ENCODE data around the gene LGALS7.

Gene LGALS7

DNA sequence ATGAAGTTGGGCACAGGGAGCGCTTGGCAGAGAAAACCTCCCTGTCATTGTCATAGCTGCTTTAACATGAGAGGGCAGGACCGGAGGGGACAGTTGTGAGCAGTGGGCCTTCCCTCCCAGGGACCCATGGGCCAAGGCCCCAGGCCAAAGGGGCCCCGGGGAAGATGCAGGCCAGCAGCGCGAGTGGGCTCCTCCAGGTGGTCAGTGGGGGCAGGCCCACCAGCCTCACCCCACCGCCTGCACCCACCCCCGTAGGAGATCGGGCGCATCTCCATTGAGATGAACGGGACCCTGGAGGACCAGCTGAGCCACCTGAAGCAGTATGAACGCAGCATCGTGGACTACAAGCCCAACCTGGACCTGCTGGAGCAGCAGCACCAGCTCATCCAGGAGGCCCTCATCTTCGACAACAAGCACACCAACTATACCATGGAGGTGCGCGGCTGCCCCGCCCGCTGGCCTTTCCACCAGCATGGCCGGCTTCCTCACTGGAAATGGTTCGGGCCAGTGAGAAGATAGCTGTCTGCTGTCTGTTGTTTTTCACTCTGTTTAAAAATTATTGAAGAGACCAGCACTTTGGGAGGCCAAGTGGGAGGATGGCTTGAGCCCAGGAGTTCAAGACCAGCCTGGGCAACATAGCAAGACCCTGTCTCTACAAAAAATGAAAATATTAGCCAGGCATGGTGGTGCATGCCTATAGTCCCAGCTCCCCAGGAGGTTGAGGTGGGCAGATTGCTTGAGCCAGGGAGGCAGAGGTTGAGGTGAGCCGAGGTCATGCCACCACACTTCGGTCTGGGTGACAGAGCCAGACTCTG lies 47.6 kb downstream of the LGALS7 start:
- DNase-seq = no peak

DNA sequence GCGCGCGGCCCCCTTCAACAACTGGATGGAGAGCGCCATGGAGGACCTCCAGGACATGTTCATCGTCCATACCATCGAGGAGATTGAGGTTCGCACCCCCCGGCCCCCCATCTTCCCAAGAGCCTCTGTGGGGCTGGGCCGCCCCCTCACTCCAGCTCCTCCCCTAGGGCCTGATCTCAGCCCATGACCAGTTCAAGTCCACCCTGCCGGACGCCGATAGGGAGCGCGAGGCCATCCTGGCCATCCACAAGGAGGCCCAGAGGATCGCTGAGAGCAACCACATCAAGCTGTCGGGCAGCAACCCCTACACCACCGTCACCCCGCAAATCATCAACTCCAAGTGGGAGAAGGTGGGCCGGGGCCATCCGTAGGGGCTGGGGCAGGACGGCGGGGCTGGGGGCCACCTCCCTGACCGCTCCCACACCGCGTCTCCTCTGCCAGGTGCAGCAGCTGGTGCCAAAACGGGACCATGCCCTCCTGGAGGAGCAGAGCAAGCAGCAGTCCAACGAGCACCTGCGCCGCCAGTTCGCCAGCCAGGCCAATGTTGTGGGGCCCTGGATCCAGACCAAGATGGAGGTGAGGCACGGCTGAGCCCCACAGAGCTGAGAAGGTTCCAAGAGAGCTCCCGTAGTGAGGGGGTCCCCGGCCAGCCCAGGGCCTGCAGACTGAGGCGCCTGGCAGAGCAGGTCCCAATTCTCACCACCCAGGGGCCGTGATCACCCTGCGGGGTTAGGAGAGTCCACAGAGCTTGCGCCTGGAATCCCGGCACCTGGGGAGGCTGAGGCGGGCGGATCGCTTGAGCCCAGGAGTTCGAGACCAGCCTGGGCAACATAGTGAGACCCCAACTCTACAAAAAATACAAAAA lies 49.1 kb downstream of the LGALS7 start:
- no peak for DNase-seq

- DNase-seq = no peak
These were observed 49.7 kb downstream of the LGALS7 start for GRCh38 chr19:38723606-38723965.

DNA sequence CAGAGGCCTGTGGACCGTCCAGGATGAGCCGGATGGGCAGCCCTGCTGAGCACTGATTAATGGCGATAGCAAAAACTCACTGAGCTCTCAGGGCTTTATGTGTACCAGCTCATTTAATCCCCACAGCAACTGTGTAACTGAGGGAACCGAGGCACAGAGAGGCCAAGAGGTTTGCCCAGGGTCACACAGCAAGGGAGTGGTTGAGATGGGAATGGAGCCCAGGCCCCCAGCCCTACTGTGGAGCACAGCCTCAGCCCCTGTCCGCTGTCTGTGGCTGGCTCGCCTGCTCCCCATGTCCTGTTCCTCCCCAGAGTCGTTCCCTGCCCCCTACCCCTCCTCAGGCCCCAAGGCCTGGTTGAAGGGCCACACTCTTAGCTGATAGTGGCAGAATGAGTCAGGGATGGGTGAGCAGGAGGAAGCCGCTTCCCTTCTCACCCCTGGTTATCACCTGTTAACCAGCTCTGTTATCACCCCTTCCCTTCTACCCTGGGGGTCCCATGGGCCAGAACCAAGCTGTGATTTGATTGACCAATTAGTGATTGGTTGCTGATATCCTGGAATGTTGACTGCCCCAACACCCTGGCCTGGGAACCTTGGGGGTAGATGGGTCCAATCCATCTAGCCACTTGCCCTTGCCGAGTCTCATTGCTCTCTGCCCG lies 50.2 kb downstream of the LGALS7 start:
- DNase-seq = no peak

GRCh38 chr19:38721979-38722773 lies 51.1 kb downstream of the LGALS7 start:
- no peak for DNase-seq

GRCh38 chr19:38721496-38721895 lies 51.8 kb downstream of the LGALS7 start:
- DNase-seq = no peak
